AG10803 (cell line): ENCODE data around the gene APP.
"Not testable (repeated sequence)": the region's sequence is repeated elsewhere in the genome, so short reads cannot be mapped to it uniquely, and the experiment has no call there.

ENCODE experiments used
- DNase-seq: peaks from one replicate; pipeline ENCODE4 v3.0.0; 2010; ENCODE audit warnings: low read depth
- H3K4me3 ChIP-seq: 2 replicates; pipeline ENCODE4 v1.5.1; 2011; ENCODE audit warnings: mild to moderate bottlenecking, low read length, control low read depth
- CTCF ChIP-seq: conservative IDR thresholded peaks from 2 replicates; pipeline ENCODE4 v1.5.1; 2011; ENCODE audit warnings: mild to moderate bottlenecking, low read length, control low read depth, inconsistent platforms

APP gene

GRCh38 chr21:26019236-26019635 lies 151.3 kb downstream of the APP start:
- DNase-seq, result no peak
- no peak overlapping the region for H3K4me3 ChIP-seq
- no peak for TF ChIP-seq CTCF

- no peak for DNase-seq
- no peak for TF ChIP-seq CTCF
- H3K4me3 ChIP-seq, result no peak overlapping the region
Measured at GRCh38 chr21:26013970-26014369, 156.6 kb downstream of the APP start.

- not testable (repeated sequence) for DNase-seq, H3K4me3 ChIP-seq
Measured at GRCh38 chr21:26012482-26012881, 158.1 kb downstream of the APP start.

GRCh38 chr21:26011292-26011940 lies 159.2 kb downstream of the APP start:
- TF ChIP-seq CTCF, result no peak
- H3K4me3 ChIP-seq, result no peak overlapping the region
- no peak for DNase-seq

GRCh38 chr21:26007951-26008498 lies 162.5 kb downstream of the APP start:
- peak; percentile 81 for DNase-seq
- TF ChIP-seq CTCF, result no peak
- H3K4me3 ChIP-seq, result no peak overlapping the region

GRCh38 chr21:26005464-26005863 lies 165.1 kb downstream of the APP start:
- no peak for TF ChIP-seq CTCF
- no peak for DNase-seq
- no peak overlapping the region for H3K4me3 ChIP-seq

GRCh38 chr21:26003404-26003803 lies 167.2 kb downstream of the APP start:
- no peak overlapping the region for H3K4me3 ChIP-seq
- no peak for DNase-seq
- no peak for TF ChIP-seq CTCF
